Fibroblast of mammary gland (primary cell): Measurements from ENCODE around the gene PLCG1.
A peak's percentile ranks its signal among the peaks of the same experiment; 100 is the strongest.

ENCODE experiments used
- DNase-seq: peaks from one replicate; pipeline ENCODE4 v3.0.0-alpha.2; 2010; ENCODE audit warnings: low read depth
- H3K4me3 ChIP-seq: 2 replicates; pipeline ENCODE4 v1.5.1; 2011; ENCODE audit warnings: low read depth, mild to moderate bottlenecking, low read length, moderate library complexity; ENCODE audit not compliant: control insufficient read depth
- TF ChIP-seq, protein P1 (sequence below): conservative IDR thresholded peaks from 2 replicates; pipeline ENCODE4 v1.5.1; 2011; ENCODE audit warnings: low read depth, low read length, inconsistent platforms; ENCODE audit not compliant: control insufficient read depth, insufficient read depth

The PLCG1 gene

DNA sequence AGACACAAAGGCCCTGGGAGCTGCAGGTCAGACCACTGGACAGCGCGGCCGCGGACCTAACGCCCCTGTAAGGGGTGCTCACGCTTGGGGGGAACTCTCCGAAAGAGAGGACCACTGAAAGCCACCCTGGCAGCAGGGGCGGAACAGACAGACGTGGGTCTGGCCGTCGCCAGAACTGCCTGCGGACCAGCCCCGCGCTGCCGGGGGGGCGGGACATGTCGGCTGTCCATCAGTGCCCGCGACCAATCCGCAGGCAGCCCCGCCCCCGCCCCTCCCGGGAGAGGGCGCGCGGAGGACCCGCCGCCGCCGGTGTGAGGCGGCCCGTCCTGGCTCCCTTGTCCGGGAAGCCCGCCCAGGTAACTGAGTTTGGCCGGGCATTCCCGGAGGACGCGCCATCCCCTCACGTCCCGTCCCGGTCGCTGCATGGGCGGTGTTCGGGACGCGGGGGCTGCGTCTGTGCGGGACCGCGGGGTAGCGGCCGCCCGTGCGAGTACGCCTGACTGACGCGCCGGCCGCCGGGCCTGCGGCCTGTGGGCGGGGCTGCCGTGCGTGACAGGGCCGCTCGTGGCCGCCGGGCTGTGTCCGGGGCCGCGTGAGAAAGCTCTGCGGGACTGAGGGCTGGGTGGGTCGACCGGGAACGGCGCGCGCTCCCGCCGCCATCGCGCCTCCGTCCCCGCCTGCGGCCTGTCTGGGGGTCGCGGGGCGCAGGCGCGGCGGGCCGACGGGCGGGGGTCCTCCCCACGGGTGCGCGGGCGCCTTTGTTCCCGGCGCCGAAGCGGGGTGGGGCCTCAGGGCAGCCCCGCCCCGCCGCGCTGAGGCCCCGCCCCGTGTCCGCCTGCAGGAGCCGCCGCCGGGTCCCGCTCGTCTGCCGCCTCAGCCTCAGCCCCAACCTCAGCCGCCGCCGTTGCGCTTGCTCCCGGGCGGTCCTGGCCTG is at the start of gene PLCG1:
PLCG1 (plus strand) TSS at position 864 of the 934 bp plus-strand sequence. CDS start 99 bp downstream, outside the sequence.
- H3K4me3 ChIP-seq = peak within 1 kb of the TSS; percentile 71
- TF ChIP-seq, protein P1, sequence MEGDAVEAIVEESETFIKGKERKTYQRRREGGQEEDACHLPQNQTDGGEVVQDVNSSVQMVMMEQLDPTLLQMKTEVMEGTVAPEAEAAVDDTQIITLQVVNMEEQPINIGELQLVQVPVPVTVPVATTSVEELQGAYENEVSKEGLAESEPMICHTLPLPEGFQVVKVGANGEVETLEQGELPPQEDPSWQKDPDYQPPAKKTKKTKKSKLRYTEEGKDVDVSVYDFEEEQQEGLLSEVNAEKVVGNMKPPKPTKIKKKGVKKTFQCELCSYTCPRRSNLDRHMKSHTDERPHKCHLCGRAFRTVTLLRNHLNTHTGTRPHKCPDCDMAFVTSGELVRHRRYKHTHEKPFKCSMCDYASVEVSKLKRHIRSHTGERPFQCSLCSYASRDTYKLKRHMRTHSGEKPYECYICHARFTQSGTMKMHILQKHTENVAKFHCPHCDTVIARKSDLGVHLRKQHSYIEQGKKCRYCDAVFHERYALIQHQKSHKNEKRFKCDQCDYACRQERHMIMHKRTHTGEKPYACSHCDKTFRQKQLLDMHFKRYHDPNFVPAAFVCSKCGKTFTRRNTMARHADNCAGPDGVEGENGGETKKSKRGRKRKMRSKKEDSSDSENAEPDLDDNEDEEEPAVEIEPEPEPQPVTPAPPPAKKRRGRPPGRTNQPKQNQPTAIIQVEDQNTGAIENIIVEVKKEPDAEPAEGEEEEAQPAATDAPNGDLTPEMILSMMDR = no peak
- peak; percentile 60 for DNase-seq

DNA sequence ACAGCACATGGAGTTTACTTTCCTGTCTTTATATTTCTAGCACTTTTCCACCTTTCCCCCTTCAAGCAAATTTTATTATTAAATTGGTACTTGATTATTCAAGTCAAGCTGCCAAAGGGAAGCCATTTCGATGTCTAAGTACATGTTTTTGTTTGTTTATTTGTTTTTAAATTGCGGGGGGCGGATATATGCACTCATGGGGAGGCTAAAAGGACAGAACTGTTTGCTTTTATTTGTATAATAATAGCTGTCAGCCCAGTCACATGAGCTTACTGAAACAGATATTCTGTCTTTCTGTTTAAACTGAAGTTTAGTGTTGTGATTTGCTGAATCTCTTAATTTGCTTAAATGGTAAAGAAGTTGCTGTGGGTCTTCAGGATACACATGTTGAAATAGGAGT is 49.6 kb upstream of the PLCG1 start:
- DNase-seq = no peak
- TF ChIP-seq, protein P1 = no peak
- no peak overlapping the region for H3K4me3 ChIP-seq

DNA sequence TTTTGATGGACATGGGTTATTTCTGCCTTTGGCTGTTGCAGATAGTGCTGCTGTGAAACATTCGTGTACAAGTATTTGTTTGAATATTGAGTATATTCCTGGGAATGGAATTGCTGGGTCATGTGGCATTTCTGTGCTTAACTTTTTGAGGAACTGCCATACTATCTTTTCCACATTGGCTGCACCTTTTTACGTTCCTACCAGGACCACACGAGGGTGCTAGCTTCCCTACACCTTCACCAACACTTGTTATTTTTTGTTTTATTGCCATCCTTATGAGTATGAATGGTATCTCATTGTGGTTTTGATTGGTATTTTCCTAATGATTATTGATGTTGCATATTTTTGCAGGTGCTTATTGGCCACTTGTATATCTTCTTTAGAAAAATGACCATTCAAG is 47.8 kb upstream of the PLCG1 start:
- no peak for DNase-seq
- TF ChIP-seq, protein P1 = no peak

DNA sequence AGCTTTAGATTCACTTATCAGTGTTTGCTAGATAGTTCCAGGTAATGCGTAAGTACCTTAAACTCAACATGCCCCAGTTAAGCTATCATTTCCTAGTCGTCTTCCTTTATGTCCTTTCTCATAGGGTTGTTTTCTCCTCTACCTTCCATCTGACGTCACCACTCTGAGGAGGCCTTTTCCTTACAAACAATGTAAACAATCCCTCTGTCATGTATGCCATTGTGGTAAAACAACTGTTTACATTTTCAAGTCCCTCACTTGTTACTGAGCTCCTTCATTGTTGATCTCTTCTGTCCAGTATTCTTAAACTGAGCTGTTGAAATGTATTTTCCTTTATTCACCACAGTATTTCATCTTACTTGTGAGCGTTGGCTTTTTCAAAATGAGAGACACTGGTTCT is 45.4 kb upstream of the PLCG1 start:
- H3K4me3 ChIP-seq = no peak overlapping the region
- no peak for DNase-seq
- TF ChIP-seq, protein P1 = no peak

More for the DNA sequence above, 47.8 kb upstream of the PLCG1 start:
- H3K4me3 ChIP-seq = no peak overlapping the region

DNA sequence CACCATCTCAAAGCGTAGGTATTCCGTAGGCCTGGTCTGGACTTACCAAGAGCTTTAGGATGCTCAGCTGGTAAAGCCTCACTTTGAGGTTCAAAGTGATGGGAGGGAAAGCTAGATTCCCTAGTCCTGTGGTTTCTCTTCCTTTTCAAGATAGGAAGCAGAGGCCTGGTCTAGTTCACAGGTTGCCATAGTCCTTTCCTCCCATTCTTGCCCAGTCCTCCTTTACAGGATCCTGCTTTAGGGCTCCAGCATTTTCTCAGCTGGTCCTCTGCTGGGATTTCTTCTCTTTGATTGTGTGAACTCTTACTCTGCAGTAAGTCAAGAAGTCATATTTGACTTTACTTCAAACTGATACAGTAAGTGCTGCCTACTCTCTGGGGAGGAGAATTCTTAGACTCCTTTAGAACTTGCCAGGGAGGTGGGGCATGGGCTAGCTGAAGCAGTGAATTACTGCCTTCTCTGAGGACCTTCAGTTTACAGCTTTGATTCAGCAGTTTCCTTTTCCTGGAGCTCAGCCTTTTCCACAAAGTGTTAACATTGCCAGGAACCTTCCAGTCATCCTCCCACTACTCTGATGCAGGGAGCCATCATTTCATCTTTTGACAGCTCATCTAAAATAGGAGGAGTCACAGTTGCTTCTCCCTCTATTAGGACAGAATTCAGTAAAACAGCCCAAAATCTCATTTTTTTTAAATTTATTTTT is 42.8 kb upstream of the PLCG1 start:
- peak; percentile 83 for DNase-seq
- TF ChIP-seq, protein P1 = no peak
- H3K4me3 ChIP-seq = no peak overlapping the region

DNA sequence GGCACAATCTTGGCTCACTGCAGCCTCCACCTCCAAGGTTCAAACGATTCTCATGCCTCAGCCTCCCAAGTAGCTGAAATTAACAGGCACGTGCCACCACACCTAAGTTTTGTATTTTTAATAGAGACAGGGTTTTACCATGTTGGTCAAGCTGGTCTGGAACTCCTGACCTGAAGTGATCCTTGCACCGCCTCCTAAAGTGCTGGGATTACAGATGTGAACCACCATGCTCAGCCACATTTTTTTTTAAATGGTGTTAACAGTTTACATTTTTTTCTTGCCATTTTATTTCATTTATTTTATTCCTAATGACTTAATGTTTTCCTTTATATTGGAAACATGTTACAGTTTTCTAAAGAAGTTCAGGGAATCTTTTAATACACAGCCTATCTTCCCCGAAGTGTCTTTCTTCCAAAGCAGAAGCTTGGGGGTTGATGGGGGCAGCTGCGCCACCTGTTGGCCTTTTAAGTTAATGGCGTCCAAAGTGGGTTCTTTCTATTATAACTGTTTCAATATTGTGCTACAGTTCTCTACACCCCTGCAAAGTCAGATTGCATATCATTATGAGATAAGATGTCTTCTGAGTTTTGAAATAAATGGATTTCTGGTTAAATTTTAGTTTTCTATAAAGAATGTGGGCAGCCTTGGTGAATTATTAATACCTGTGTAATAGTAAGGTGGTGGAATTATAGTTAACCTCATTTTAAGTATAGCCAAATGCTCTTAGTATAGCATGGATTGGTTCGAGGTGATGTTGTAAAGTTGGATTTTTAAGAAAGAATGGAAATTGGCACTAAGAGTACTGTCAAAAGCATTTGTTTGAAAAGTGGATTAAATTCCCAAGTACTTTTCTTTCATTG is 42.0 kb upstream of the PLCG1 start:
- H3K4me3 ChIP-seq = no peak overlapping the region
- TF ChIP-seq, protein P1 = peak; percentile 86
- peak; percentile 71 for DNase-seq
